Measurements from ENCODE around the gene PTPRR.

- TF ChIP-seq CTCF (IDR thresholded peaks at IDR 0.05), result peak; percentile 59 to 81 (median 69)
- TF ChIP-seq POLR2A (IDR thresholded peaks at IDR 0.05), result no peak
Observed at GRCh38 chr12:70719672-70720420, 200.7 kb downstream of the PTPRR start.

Measured in body of pancreas (tissue), 4 donors.